ENCODE measurements around the gene INSL3.
"Not testable (repeated sequence)": the region's sequence is repeated elsewhere in the genome, so short reads cannot be mapped to it uniquely, and the experiment has no call there.

INSL3 gene

DNA sequence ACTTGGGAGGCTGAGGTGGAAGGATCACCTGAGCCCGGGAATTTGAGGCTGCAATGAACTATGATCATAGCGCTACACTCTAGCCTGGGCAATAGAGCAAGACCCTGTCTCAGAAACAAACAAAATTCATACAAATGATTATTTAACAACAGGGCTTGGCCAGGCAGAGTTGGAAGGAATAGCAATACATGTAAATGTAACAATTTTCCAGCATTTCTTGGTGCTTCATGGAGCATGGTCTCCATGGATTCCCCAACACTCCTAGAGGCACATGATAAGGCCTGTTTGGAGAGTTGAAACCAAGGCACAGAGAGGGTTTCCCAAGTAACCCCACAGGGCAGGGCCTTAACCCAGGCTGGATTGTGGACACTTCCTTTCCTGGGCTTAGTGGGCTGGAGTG, 10.2 kb downstream of the INSL3 start:
- no peak for DNase-seq

DNA sequence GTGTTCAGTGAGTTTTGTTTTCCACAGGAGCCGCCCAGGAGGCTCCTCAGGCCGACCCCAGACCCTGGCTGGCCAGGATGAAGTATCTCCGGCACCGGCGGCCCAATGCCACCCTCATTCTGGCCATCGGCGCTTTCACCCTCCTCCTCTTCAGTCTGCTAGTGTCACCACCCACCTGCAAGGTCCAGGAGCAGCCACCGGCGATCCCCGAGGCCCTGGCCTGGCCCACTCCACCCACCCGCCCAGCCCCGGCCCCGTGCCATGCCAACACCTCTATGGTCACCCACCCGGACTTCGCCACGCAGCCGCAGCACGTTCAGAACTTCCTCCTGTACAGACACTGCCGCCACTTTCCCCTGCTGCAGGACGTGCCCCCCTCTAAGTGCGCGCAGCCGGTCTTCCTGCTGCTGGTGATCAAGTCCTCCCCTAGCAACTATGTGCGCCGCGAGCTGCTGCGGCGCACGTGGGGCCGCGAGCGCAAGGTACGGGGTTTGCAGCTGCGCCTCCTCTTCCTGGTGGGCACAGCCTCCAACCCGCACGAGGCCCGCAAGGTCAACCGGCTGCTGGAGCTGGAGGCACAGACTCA, 13.5 kb downstream of the INSL3 start:
- no peak for DNase-seq

DNA sequence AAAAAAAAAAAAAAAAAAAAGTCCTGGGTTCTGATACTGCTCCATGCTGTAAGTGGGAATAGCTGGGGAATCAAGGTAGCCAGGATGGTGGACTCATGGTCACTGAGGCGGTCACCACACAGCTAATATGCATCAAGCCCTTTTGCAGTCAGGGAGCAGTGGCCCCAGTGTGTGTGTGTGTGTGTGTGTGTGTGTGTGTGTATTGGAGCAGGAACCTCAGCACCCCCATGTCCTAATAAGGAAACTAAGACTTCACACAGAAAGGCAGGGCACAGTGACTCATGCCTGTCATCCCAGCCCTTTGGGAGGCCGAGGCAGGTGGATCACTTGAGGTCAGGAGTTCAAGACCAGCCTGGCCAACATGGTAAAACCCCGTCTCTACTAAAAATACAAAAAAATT, 14.4 kb downstream of the INSL3 start:
- DNase-seq = no peak

DNA sequence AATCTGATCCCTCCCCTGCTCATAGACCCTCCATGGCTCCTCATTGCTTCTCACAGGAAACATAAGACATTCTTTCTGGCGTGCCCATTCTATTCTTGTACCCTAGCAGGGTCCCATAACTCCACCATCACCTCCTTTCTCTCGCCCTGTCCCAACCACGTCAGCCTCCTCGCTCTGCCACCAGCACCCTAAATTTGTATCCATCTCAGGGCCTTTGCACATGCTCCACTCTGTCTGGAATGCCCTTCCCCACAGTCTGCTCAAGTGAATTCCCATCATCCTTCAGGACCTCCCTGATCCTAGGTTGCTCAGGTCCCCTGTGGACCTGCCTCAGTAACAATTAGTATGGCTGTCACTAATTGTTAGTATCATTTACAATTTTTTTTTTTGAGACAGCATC, 15.9 kb downstream of the INSL3 start:
- DNase-seq = no peak

DNA sequence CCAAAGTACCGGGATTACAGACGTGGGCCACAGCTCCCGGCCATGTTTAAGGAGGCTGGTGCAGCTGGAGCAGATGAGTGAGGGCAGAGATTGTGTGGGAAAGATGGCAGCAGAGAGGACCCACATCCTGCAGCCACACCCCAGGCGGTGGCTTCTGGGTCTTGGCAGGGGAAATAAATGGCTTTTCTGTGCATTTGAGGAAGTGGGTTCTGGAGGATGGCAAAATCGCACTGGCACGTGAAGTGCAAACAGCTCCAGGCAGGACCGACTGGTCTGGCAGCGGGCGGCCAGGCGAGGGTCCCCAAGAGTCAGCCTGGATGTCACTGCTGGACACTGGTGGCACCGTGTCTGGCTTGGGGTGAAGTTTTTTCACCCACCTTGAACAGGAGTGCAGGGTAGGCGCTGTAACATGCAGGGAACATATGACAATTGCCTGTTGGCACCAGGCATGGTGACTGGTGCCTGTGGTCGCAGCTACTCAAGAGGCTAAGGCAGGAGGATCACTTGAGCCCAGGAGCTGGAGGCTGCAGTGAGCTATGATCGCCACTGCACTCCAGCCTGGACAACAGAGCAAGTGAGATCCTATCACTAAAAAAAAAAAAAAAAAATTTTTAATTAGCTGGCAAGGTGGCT, 17.9 kb downstream of the INSL3 start:
- DNase-seq = no peak

DNA sequence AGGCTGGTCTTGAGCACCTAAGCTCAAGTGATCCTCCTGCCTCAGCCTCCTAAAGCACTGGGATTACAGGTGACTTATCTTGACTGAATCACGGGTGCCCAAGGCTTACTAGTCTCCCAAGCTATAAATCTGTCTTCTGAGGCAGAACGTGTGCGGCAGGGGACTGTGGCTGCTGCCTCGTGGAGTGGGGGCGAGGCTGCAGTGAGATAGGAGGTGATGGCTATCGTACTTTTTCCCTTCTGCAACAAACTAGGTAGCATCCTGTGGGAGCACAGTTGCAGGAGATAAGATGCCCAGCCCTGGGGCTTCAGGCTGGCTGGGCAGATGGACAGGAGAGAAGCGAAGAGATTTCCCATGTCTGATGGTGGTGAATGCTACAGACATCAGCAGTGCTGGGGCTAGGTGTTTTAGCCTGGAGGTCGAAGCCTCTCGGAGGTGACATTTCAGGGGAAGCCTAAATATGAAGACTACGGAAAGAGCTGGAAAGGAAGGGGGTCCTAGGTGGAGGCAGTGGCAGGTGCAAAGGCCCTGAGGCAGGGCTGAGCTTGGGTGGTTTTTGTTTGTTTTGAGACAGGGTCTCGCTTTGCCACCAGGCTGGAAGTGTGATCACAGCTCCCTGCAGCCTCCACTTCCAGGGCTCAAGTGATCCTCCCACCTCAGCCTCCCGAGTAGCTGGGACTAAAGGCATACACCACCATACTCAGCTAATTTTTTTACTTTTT, 19.0 kb downstream of the INSL3 start:
- no peak for DNase-seq

DNA sequence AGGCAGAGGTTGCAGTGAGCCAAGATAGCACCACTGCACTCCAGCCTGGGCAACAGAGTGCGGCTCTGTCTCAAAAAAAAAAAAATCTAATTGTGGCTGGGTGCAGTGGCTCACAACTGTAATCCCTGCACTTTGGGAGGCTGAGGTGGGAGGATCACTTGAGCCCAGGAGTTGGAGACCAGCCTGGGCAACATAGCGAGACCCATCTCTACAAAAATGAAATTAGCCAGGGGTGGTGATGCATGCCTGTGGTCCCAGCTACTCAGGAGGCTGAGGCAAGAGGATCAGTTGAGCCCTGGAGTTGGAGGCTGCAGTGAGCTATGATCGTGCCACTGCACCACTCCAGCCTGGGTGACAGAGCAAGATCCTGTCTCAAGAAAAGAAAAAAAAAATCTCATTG, 22.7 kb downstream of the INSL3 start:
- not testable (repeated sequence) for DNase-seq

DNA sequence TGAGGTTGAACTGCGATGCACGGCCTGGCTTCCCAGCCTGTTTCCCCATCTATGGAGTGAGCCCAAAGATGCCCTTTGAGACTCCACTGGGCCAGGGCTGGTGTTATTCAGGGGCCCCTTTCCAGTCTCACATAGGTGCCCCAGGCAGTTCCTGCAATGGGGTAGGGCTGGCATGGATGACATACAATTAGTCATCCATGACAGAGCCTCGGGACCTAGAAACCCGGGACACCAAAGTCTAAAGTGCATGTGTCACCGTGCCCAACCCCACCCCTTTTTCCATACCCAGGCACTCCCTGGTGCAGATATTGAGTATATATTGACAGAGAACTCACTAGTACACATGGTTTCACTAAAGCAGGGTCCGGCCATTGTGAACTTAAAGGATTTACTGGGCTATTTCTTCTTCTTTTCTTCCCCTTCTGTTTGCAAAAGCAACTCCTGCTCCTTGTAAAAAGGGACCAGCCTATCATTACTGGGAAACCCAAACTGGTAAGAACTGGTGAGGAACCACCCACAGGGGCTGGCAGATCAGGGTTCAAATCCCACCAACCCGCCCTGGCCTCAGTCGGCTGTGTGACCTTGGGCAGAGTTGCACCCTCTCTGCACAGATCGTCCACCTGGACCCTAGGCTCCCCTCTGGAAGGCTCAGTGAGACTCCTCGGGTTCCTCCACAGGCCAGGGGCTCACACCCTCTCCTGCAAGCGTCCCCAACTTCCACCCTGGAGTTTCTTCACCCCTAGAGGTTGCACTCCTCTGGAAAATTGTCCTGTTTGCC, 23.7 kb downstream of the INSL3 start:
- no peak for DNase-seq

DNA sequence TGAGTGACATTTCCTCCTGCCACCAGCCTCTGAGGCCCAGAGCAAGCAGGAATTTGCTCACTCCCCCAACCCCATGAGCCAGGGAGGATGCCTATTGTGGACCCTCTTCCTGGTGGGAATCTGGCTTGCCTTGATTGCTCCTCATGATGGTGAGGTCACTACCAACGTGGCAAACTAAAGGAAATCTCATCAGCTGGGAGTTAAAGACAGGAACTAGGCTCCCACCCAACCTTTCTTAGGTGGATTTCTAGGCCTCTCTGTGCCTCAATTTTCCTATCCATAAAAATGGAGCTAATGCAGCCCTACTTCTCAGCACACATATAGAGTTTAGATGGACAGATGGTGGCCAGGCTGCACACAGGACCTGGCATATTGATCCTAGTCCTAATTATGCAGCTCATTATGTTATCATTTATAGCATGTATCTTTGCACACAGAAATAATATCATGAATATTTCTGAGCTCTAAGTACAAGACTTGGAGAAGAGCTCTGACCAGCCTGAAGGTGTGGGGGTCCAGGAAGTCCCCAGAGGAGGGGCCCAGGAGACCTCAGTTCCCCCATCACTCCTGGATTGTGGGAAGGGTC, 24.4 kb downstream of the INSL3 start:
- DNase-seq = no peak

DNA sequence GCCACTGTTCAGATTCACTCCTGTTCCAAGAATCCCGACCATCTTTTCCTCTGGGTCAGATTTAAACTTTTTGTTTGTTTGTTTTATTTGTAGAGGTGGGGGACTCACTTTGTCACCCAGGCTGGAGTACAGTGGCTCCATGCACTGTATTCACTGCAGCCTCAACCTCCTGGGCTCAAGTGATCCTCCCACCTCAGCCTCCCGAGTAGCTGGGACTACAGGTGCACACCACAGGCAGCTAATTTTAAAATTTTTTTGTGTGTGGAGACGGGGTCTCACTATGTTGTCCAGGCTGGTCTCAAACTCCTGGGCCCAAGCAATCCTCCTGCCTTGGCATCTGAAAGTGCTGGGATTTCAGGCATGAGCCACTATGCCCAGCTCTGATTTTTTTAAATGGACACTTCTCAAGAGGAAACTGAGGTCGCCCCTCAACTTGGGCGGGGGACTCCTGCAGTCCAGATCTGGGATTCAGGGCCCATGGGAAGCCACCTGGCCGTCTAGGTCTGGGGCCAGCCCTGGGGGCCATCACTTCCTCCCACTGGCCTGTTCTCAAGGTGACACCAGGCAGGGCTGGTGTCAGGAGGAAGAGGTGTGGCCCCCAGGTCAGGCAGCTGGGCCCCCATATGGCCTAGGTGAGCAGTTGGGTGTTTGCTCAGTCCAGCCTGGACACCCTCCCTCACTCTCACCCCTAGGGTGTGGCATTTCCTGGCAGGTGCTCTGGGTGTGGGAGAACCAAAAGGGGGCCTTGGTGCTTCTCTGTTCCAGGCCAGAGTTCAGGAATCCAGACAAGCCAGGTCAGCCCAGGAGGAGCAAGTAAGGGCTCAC, 25.1 kb downstream of the INSL3 start:
- no peak for DNase-seq

DNA sequence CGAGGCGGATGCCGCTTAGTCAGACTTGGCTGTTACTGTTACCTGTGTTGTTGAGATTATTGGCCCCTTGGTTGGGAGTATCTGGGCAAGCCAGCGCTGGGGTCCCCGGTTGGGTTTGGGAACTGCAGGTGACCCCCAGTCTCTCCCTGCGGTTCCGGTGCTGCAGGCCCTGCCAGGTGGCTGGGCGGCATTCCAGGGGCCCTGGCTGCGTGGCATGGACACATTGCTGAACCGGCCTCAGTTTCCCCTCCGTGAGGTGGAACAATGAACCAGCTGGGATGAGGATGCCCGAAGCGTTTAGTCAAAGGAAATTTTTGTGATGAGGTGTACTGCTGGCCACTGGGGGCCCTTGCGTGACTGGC, 25.8 kb downstream of the INSL3 start:
- DNase-seq = no peak

DNA sequence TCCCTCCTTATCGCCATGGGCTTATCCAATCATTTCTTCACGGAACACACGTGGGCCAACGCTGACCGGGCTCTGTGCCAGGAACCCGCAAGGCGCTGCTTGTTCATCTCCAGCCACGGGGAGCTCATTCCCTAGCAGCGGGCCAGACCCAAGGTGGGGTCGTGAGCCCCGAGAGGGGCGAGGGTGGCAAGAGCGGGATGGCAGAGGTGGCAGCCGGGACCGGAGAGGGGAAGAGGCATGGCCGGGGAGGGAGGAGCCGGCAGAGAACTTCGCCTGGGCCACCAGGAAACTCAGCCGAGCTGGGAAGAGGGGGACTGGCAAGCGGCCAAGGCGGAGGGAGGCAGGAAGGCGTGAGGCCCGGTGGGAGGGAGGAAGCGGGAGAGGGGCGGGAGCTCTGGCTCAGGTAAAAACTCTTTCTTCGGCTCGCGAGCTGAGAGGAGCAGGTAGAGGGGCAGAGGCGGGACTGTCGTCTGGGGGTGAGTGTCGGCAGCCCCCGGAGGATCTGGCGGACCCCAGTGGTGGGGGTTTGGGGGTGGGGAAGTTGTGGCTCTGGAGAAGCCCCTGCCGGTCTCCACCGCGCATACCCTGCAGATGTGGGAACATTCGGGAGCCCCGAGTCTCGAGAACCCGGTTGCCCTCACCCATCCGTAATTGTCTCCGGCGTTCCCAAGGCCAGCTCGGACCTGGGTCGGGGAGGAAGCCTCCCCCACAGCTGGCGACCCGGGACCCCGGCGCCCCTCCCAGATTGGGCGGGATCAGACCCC, 26.4 kb downstream of the INSL3 start, which contains the start of gene B3GNT3:
B3GNT3 (plus strand) TSS at position 408 of the 764 bp plus-strand sequence. CDS start 12,670 bp downstream, outside the sequence.
- no peak for DNase-seq

DNA sequence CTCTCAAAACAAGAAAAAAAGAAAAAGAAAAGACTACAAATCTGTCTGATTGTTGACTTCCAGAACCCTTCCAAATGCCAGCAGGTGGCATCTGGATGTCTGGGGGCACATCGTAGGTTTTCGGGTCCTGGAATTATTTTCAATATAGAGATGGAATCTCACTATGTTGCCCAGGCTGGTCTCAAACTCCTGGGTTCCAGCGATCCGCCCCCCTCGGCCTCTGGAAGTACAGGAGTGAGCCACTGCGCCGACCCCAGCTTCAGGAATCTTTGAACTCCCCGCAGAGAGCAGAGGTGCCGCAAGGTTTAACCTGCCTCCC, 26.9 kb downstream of the INSL3 start:
- DNase-seq = no peak

DNA sequence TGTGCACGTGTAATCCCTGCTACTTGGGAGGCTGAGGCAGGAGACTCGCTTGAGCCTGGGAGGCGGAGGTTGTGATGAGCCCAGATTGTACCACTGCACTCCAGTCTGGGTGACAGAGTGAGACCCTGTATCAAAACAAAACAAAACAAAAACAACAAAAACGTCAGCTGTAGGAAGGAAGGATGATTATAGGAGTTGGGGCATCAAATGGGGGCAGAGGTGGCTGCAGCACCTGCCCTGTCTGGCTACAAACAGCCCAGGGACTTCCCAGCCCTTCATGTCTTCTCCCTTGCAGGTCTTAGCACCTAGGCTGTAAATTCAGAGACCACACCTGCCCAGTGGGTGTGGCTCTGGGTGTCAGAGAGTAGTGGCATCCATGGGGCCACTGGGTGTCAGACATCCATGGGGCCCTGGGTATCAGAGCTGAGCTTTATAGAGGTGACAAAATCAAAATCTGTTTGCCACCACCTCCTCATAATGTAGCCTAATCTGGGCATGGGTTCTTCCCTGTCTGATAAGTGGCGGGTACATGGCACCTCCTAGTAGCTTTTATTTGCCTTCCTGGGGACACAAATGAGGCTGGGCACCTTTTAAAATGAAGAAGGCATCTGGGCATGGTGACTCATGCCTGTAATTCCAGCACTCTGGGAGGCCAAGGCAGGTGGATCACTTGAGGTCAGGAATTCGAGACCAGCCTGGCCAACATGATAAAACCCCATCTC, 31.1 kb downstream of the INSL3 start:
- DNase-seq = no peak

DNA sequence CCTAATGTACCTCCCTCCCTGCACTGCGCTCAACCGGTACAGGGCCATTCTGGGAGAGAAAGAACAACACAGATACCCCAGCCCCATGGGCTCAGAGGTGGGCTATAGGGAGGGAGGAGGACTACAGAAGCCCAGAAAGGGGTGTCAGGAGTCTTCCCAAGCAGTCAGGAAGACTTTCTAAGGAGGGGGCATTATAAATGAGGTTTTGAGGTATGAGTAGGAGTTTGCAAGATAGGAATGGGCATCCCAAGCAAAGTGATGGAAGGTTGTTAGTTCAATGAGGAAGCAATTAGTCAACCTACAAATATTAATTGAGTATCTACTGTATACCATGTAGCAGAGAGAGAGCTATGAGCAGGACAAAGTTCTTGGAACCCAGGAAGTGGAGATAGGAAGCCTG, 32.7 kb downstream of the INSL3 start:
- DNase-seq = no peak

DNA sequence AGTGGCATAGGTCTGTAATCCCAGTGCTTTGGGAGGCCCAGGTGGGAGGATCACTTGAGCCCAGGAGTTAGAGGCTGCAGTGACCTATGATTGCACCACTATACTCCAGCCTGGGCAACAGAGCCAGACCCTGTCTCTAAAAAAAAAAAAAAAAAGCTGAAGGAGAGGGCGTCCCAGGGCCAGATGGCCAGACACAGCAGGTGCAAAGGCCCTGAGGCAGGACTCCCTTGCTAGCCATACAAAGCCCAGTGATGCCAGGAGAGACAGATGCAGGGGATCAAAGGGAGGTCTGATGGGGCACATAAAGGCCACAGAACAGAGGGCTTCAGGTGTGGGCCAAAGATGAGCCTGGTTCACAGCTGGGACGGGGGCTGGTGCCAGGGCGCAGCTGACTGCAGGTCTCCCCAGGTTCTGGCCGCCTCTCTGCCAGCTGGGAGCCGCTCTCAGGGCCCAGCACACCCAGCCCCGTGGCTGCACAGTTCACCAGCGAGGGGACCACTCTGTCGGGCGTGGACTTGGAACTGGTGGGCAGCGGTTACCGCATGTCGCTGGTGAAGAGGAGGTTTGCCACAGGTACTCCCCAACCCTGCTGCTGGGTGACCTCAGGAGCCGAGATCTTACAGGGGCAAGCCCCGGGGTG, 33.9 kb downstream of the INSL3 start:
- no peak for DNase-seq

DNA sequence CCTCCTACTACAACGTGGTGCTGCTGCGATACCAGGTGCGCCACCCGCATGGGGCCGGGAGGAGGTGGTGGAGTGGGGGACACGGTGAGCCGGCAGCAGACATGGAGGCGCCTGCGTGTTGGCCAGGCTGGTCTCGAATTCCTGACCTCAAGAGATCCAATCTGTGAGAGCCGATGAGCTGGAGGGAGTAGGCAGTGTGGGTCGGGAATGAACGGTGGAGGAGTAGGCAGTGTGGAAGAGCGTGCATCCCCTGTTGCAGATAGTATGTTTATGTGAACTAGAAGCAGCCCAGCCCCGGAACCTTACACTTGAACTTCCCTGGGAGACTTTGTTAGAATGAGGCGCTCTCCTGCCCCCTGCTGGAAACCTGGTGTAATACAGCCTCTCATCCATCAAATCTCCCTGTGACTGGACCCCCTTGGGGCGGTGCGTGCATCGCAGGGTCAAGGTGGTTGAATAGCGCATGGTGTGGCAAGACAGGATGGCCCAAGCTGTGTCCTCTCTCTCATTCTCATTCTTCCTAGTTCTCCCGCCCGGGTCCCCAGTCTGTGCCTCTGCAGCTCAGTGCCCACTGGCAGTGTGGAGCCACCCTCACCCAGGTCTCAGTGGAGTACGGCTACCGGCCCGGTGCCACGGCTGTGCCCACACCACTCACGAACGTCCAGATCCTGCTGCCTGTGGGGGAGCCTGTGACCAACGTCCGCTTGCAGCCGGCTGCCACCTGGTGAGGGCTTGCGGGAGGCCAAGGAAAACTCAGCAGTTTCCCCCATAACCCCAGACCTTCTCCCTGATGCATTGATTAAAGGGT, 36.9 kb downstream of the INSL3 start:
- DNase-seq = peak; percentile 78

DNA sequence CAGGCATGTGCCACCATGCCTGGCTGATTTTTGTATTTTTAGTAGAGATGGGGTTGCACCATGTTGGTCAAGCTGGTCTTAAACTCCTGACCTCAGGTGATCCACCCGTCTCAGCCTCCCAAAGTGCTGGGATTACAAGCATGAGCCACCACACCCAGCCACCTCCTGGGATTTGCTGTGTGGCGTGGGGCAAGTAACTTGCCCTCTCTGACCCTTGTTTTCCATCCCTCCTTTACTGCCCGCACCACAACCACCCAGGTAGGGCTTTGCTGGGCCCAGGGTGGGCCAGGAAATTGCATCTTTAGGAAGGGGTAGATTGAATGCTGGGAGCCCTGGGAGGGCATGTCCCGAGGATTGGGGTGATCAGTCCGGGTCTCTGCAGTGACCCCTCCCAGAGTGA, 37.6 kb downstream of the INSL3 start:
- not testable (repeated sequence) for DNase-seq

DNA sequence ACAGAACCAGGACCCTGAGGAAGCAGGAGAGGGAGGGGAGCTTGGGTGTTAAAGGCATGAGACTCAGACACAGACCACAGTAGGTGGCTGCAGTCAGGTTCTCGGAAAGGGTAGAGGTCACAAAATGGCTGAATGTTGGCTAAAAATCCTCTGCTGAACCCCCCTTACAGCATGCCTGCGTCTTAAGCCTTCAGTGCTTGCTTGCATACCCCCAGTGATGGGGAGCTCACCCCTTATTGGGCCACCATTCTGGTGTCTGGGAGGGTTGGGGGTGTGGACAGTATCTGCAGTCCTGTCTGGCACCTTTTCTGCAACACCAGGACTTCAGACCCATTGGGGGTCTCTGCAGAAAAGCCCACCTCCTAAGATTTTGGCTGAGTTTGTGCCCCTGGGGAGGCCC, 40.5 kb downstream of the INSL3 start:
- DNase-seq = no peak

Data from retina (tissue), 1 donor.